Liver (tissue), 9 donors: ENCODE measurements around the gene AJAP1. TPM values are rescaled to one million over a fixed set of nuclear protein-coding genes. Genes with fewer than 3 reads are reported as not detected.

ENCODE experiments used
- DNase-seq: peaks from one replicate; pipeline ENCODE4 v3.0.0-alpha.2; 2017; ENCODE audit warnings: low spot score
- H3K27ac ChIP-seq, 2 donors: one replicate each; pipeline ENCODE4 v1.7.0; 2013; ENCODE audit warnings: inconsistent platforms in 2 of 2, low read length in 2 of 2, control low read depth in 1 of 2, low read depth in 1 of 2, mild to moderate bottlenecking in 1 of 2
- H3K27me3 ChIP-seq, 4 donors: one replicate each; pipeline versions ENCODE4 v1.6.1 to v1.7.0; 2013; ENCODE audit warnings: low read length in 3 of 4, inconsistent platforms in 1 of 4, mild to moderate bottlenecking in 1 of 4, moderate library complexity in 1 of 4; ENCODE audit not compliant: control insufficient read depth in 4 of 4, insufficient read depth in 4 of 4
- H3K36me3 ChIP-seq, 4 donors: one replicate each; pipeline versions ENCODE4 v1.6.1 to v1.7.0; 2013; ENCODE audit warnings: low read length in 3 of 4, mild to moderate bottlenecking in 3 of 4, low read depth in 1 of 4, moderate library complexity in 1 of 4; ENCODE audit not compliant: control insufficient read depth in 4 of 4, insufficient read depth in 3 of 4
- H3K4me1 ChIP-seq, 4 donors: one replicate each; pipeline versions ENCODE4 v1.6.1 to v1.7.0; 2013; ENCODE audit warnings: low read length in 3 of 4, mild to moderate bottlenecking in 3 of 4, moderate library complexity in 1 of 4; ENCODE audit not compliant: control insufficient read depth in 4 of 4, insufficient read depth in 4 of 4
- H3K4me3 ChIP-seq, 3 donors: one replicate each; pipeline versions ENCODE4 v1.6.1 to v1.7.0; 2013; ENCODE audit warnings: low read length in 3 of 3, control low read depth in 1 of 3, low read depth in 1 of 3, mild to moderate bottlenecking in 1 of 3
- H3K9ac ChIP-seq, 2 donors: one replicate each; pipeline ENCODE4 v1.7.0; 2013; ENCODE audit warnings: low read length in 2 of 2, mild to moderate bottlenecking in 2 of 2, moderate library complexity in 2 of 2, control low read depth in 1 of 2, low read depth in 1 of 2
- H3K9me3 ChIP-seq, 4 donors: one replicate each; pipeline versions ENCODE4 v1.6.1 to v1.7.0; 2013; ENCODE audit warnings: low read length in 3 of 4; ENCODE audit not compliant: control insufficient read depth in 4 of 4
- ATF3 ChIP-seq: IDR thresholded peaks from 2 replicates; pipeline ENCODE4 v1.6.1; 2016; ENCODE audit warnings: antibody characterized with exemption
- CTCF ChIP-seq: fragments of 150-350 bp; IDR thresholded peaks from 2 replicates; pipeline ENCODE4 v1.5.1; 2017; ENCODE audit warnings: improper control_type of control experiment, low read depth, low read length; ENCODE audit not compliant: missing input control
- EGR1 ChIP-seq, 2 donors: IDR thresholded peaks; 2 replicates each; pipeline ENCODE4 v1.6.1; 2016 to 2018; ENCODE audit warnings: antibody characterized with exemption in 2 of 2, low read depth in 2 of 2
- FOXA1 ChIP-seq: IDR thresholded peaks from 2 replicates; pipeline ENCODE4 v1.6.1; 2016; ENCODE audit warnings: antibody characterized with exemption
- FOXA2 ChIP-seq: IDR thresholded peaks from 2 replicates; pipeline ENCODE4 v1.6.1; 2016; ENCODE audit warnings: antibody characterized with exemption
- GABPA ChIP-seq, 2 donors: IDR thresholded peaks in 1 of 2; conservative IDR thresholded peaks in 1 of 2; 2 replicates each; pipeline ENCODE4 v1.6.1; 2016; ENCODE audit warnings: antibody characterized with exemption in 2 of 2, mild to moderate bottlenecking in 1 of 2, moderate library complexity in 1 of 2
- HNF4A ChIP-seq, 2 donors: conservative IDR thresholded peaks; 2 replicates each; pipeline ENCODE4 v1.6.1; 2016; ENCODE audit warnings: antibody characterized with exemption in 2 of 2, mild to moderate bottlenecking in 2 of 2
- HNF4G ChIP-seq: IDR thresholded peaks from 2 replicates; pipeline ENCODE4 v1.6.1; 2016; ENCODE audit warnings: antibody characterized with exemption
- JUND ChIP-seq, 2 donors: IDR thresholded peaks; 2 replicates each; pipeline ENCODE4 v1.6.1; 2016; ENCODE audit warnings: antibody characterized with exemption in 2 of 2
- MAX ChIP-seq: IDR thresholded peaks from 2 replicates; pipeline ENCODE4 v1.6.1; 2016; ENCODE audit warnings: antibody characterized with exemption
- NR2F2 ChIP-seq: IDR thresholded peaks from 2 replicates; pipeline ENCODE4 v1.6.1; 2016; ENCODE audit warnings: antibody characterized with exemption
- RAD21 ChIP-seq, 2 donors: IDR thresholded peaks; 2 replicates each; pipeline ENCODE4 v1.6.1; 2016; ENCODE audit warnings: antibody characterized with exemption in 2 of 2, mild to moderate bottlenecking in 2 of 2
- REST ChIP-seq: IDR thresholded peaks from 2 replicates; pipeline ENCODE4 v1.6.1; 2016; ENCODE audit warnings: antibody characterized with exemption, mild to moderate bottlenecking
- RXRA ChIP-seq, 2 donors: IDR thresholded peaks; 2 replicates each; pipeline ENCODE4 v1.6.1; 2017 to 2018; ENCODE audit warnings: antibody characterized with exemption in 2 of 2, mild to moderate bottlenecking in 1 of 2
- SP1 ChIP-seq: IDR thresholded peaks from 2 replicates; pipeline ENCODE4 v1.6.1; 2018; ENCODE audit warnings: antibody characterized with exemption, mild to moderate bottlenecking
- TAF1 ChIP-seq: conservative IDR thresholded peaks from 2 replicates; pipeline ENCODE4 v1.6.1; 2016; ENCODE audit warnings: antibody characterized with exemption, mild to moderate bottlenecking
- YY1 ChIP-seq: IDR thresholded peaks from 2 replicates; pipeline ENCODE4 v1.6.1; 2016; ENCODE audit warnings: antibody characterized with exemption, mild to moderate bottlenecking
- ZBTB33 ChIP-seq: IDR thresholded peaks from 2 replicates; pipeline ENCODE4 v1.6.1; 2016; ENCODE audit warnings: antibody characterized with exemption
- WGBS: extraction: QIAGEN DNeasy Blood & Tissue Kit; methylation state at CpG from one replicate; pipeline ENCODE4 v1.1.7; 2013; 5-methylcytosine and 5-hydroxymethylcytosine counted together
- polyA plus RNA-seq, 2 donors: library from polyadenylated mRNA; stranded (reverse) in 1 of 2; unstranded in 1 of 2; fragments of 200-250 nt in 1 of 2; fragments of >200 nt in 1 of 2; fragmentation: Nextera tagmentation in 1 of 2; extraction: Ambion mirVana in 1 of 2; gene quantifications; one replicate each; pipeline versions ENCODE4 v1.2.1 to v1.2.3, GENCODE V29; 2013 to 2015
- total RNA-seq, 2 donors: library from RNA; depleted of rRNA; stranded (reverse); fragments of >200 nt; gene quantifications; one replicate each; pipeline ENCODE4 v1.2.3, GENCODE V29; 2014
- donor health status: healthy.
- donor health status: healthy.
- donor health status: healthy.
- donor health status: healthy.
- donor health status: healthy.

AJAP1 gene
- total and polyA plus RNA-seq, 4 donors: under 0.01 to 0.21 (median 0.08) TPM; not detected in 1

- no peak for TF ChIP-seq TAF1
- no peak for TF ChIP-seq YY1
- TF ChIP-seq RAD21 (IDR thresholded peaks at IDR 0.05): no peak
- TF ChIP-seq ZBTB33: no peak
- TF ChIP-seq FOXA1: no peak
- no peak for TF ChIP-seq NR2F2
- no peak for TF ChIP-seq SP1
- no peak for TF ChIP-seq EGR1 (IDR thresholded peaks at IDR 0.05; ENCODE audit: low read depth in 2 of 2)
- no peak for TF ChIP-seq CTCF
- no peak for TF ChIP-seq FOXA2
- TF ChIP-seq MAX: no peak
- no peak for TF ChIP-seq ATF3
- TF ChIP-seq HNF4G: no peak
- TF ChIP-seq JUND (IDR thresholded peaks at IDR 0.05): no peak
- no peak for TF ChIP-seq HNF4A (conservative IDR thresholded peaks at IDR 0.05)
- TF ChIP-seq GABPA (IDR thresholded peaks at IDR 0.05 in 1 of 2, conservative IDR thresholded peaks at IDR 0.05 in 1 of 2): no peak
- no peak for TF ChIP-seq REST
- TF ChIP-seq RXRA (IDR thresholded peaks at IDR 0.05): no peak
- no peak overlapping the region for H3K27ac ChIP-seq
- H3K9me3 ChIP-seq: no peaks in the 10 kb centered on the region
- no peak overlapping the region for H3K4me3 ChIP-seq
- no peaks in the 10 kb centered on the region for H3K4me1 ChIP-seq
- H3K36me3 ChIP-seq: no peaks in the 10 kb centered on the region
- 67% methylated on average over 7 of the region's 7 CpGs for WGBS
- no peak for DNase-seq
- H3K27me3 ChIP-seq: peaks cover 0 to 8% (median 3%) of the 10 kb centered on the region in 4 donors
- no peak overlapping the region for H3K9ac ChIP-seq
Observed at GRCh38 chr1:4662723-4663122, 8.3 kb downstream of the AJAP1 start.
